Body of pancreas (tissue), 4 donors: Measurements from ENCODE around the gene BEX4.

ENCODE experiments used
- POLR2A ChIP-seq, 3 donors: fragments of 450-650 bp; IDR thresholded peaks; one replicate each; pipeline ENCODE4 v1.6.1; 2016; ENCODE audit warnings: antibody characterized with exemption in 3 of 3, mild to moderate bottlenecking in 2 of 3
- TF ChIP-seq, protein P1 (sequence below), 7 experiments: fragments of 450-650 bp in 4 of 7; fragments of 200-600 bp in 3 of 7; sonication (generic) in 3 of 7; IDR thresholded peaks; one replicate each; pipeline ENCODE4 v1.5.1; 2016 to 2019; ENCODE audit warnings: antibody characterized with exemption in 7 of 7

DNA sequence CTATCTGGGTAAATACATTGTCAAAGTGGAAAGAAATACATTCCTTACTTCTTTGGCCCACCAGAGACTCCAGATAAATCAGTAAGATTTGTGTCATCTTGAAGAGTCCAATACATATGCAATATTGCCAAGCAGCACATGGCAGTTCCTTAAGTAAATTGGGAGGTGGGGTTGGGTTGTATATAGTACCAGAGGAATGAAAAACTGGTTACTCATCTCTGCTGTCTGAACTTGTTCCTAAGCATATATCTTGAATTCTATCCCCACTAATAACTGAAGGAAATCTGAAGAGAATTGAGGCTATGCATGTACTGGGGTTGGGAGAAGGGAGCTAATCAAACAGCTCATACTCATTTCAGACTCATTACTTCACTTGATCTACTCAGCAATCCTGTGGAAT, 25.2 kb downstream of the BEX4 start:
- TF ChIP-seq, protein P1, sequence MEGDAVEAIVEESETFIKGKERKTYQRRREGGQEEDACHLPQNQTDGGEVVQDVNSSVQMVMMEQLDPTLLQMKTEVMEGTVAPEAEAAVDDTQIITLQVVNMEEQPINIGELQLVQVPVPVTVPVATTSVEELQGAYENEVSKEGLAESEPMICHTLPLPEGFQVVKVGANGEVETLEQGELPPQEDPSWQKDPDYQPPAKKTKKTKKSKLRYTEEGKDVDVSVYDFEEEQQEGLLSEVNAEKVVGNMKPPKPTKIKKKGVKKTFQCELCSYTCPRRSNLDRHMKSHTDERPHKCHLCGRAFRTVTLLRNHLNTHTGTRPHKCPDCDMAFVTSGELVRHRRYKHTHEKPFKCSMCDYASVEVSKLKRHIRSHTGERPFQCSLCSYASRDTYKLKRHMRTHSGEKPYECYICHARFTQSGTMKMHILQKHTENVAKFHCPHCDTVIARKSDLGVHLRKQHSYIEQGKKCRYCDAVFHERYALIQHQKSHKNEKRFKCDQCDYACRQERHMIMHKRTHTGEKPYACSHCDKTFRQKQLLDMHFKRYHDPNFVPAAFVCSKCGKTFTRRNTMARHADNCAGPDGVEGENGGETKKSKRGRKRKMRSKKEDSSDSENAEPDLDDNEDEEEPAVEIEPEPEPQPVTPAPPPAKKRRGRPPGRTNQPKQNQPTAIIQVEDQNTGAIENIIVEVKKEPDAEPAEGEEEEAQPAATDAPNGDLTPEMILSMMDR (IDR thresholded peaks at IDR 0.05): no peak
- no peak for TF ChIP-seq POLR2A (IDR thresholded peaks at IDR 0.05)
